ENCODE data around the gene MERTK. TPM values are rescaled to one million over a fixed set of nuclear protein-coding genes. Genes with fewer than 3 reads are reported as not detected.
"Not testable (repeated sequence)": the region's sequence is repeated elsewhere in the genome, so short reads cannot be mapped to it uniquely, and the experiment has no call there.

Gene MERTK
- total RNA-seq, 1 donor = 2.4 TPM

DNA sequence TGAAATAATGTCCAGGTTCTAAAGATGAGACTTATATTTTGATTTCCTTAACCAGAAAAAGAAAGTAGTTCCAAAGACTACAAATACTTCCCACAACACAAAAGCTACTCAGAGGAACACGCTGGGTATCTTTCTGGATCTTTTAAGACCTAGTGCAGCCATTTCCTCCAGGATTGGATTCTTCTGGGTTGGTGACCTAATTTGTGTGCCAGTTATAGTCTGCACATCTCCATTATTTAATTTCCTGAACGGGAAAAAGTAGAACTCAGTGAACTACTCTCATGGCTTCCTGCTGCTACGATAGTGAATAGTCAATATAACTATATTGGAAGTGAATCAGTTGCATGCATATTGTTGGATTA lies 158.2 kb downstream of the MERTK start:
- peak overlapping the region; percentile 88 for H3K4me3 ChIP-seq (ENCODE audit: low read depth, low read length)
- no peak for DNase-seq (ENCODE audit: low read depth)
- TF ChIP-seq, protein P1, sequence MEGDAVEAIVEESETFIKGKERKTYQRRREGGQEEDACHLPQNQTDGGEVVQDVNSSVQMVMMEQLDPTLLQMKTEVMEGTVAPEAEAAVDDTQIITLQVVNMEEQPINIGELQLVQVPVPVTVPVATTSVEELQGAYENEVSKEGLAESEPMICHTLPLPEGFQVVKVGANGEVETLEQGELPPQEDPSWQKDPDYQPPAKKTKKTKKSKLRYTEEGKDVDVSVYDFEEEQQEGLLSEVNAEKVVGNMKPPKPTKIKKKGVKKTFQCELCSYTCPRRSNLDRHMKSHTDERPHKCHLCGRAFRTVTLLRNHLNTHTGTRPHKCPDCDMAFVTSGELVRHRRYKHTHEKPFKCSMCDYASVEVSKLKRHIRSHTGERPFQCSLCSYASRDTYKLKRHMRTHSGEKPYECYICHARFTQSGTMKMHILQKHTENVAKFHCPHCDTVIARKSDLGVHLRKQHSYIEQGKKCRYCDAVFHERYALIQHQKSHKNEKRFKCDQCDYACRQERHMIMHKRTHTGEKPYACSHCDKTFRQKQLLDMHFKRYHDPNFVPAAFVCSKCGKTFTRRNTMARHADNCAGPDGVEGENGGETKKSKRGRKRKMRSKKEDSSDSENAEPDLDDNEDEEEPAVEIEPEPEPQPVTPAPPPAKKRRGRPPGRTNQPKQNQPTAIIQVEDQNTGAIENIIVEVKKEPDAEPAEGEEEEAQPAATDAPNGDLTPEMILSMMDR (IDR thresholded peaks at IDR 0.05; ENCODE audit: insufficient read depth, low read length) = no peak

DNA sequence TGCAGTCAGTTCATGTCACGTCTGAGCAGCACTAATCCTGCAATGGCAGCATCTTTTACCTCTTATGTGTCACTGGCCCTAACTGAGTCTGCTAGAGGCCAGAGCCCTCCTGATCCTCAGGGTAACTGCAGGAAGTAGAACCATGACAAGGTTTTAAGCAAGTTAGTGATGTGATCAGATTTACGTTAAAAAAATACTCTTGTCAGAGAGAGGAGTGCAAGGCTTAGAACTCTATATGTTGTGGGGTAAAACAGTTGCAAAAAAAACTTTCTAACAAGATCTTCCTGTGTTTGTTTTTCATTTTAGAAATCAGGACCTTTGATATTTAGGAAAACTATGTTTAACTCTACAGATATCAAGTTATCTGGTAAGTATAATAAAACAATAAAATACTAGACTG lies 161.3 kb downstream of the MERTK start:
- no peak overlapping the region for H3K4me3 ChIP-seq (ENCODE audit: low read depth, low read length)
- TF ChIP-seq, protein P1 (IDR thresholded peaks at IDR 0.05; ENCODE audit: insufficient read depth, low read length) = no peak
- no peak for DNase-seq (ENCODE audit: low read depth)

DNA sequence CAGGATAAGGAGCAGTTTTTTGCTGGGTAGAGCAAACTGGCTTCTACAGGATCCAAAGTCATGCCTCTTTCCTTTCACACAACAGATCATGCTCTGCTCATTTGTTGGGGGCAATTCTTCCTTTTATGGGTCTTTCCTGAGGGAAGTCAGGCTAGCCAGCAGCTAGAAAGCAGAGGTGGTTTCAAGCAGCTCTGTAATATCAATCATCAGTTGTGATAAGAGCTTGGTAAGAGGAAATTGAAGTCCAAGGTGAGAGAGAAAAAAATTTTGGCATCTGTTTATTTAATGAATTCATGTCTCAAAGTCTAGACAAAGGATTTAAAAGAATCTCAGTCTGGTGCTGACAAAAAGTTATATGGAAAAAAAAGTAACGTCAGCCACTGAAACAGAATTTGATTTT lies 162.9 kb downstream of the MERTK start:
- no peak for DNase-seq (ENCODE audit: low read depth)
- TF ChIP-seq, protein P1 (IDR thresholded peaks at IDR 0.05; ENCODE audit: insufficient read depth, low read length) = no peak
- no peak overlapping the region for H3K4me3 ChIP-seq (ENCODE audit: low read depth, low read length)

DNA sequence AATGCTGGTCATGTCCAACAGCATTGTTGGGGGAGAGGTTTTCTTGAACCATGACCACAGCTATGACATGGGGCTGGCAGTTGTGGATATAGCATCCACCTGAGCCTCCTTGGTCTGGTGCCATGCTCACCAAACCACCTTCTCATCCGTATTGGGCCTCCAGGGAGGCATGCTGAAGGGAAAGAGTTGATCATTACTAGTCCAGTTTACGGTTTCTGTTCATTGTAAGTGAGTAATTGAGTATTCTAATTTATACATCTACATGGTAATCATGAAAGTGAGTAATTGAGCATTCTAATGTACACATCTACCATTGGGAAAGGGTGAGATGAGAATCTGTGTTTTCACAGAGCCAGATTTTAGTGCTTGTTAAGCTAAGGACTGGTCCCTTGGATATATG lies 163.4 kb downstream of the MERTK start:
- no peak overlapping the region for H3K4me3 ChIP-seq (ENCODE audit: low read depth, low read length)
- TF ChIP-seq, protein P1 (IDR thresholded peaks at IDR 0.05; ENCODE audit: insufficient read depth, low read length) = no peak
- no peak for DNase-seq (ENCODE audit: low read depth)

DNA sequence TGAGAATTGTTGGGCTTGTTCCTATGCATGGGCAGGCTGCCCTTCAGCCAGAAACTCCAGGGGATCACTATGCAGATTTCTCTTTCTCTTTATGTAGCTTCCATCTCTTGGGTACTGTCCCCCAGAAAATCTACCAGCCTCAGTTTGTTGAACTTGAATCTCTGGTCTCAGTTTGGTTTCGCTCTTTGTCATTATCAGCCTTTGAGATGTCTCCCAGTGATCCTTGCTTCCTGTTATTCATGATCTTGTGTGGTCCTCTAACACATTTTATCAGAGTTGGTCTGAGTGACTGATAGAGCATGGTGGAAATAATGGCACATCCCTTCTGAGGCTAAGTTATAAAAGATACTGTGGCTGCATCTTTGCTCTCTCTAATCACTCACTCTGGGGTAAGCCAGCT lies 164.5 kb downstream of the MERTK start:
- no peak for DNase-seq (ENCODE audit: low read depth)
- TF ChIP-seq, protein P1 (IDR thresholded peaks at IDR 0.05; ENCODE audit: insufficient read depth, low read length) = no peak
- H3K4me3 ChIP-seq (ENCODE audit: low read depth, low read length) = no peak overlapping the region

DNA sequence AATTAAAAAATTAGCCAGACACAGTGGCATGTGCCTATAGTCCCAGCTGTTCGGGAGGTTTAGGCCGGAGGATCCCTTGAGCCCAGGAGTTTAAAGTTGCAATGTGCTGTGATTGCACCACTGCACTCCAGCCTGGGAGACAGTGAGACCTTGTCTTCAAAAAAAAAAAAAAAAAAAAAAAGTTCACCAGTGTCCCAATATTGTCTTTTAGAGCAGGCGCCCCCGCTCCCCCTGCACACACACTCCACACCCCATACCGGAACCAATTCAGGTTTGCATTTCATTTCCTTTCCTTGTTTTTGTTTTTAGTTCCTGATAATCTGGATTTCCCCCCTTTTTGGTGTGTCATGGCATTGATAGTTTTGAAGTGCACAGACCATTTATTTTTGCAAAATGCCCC lies 167.1 kb downstream of the MERTK start:
- TF ChIP-seq, protein P1 (IDR thresholded peaks at IDR 0.05; ENCODE audit: insufficient read depth, low read length) = no peak
- H3K4me3 ChIP-seq (ENCODE audit: low read depth, low read length) = no peak overlapping the region
- DNase-seq (ENCODE audit: low read depth) = no peak

DNA sequence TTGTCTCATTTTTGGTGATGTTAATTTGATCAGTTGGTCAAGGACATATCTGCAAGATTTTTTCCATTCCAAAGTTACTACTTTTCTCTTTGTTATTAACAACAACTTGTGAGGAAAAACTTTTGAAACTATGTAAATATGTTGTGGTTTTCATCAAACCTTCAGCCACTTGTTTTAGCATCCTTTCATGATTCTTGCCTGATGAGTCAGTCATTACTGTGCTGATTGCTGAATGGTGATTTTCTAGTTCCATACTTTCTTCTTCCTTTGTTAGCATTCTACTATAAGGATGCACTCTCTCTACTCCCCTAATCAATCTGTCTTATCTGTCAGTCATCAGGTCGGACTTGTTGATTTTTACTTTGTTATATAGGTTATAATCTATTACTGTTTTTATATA lies 167.6 kb downstream of the MERTK start:
- peak; percentile 62 for DNase-seq (ENCODE audit: low read depth)
- TF ChIP-seq, protein P1 (IDR thresholded peaks at IDR 0.05; ENCODE audit: insufficient read depth, low read length) = no peak
- H3K4me3 ChIP-seq (ENCODE audit: low read depth, low read length) = no peak overlapping the region

DNA sequence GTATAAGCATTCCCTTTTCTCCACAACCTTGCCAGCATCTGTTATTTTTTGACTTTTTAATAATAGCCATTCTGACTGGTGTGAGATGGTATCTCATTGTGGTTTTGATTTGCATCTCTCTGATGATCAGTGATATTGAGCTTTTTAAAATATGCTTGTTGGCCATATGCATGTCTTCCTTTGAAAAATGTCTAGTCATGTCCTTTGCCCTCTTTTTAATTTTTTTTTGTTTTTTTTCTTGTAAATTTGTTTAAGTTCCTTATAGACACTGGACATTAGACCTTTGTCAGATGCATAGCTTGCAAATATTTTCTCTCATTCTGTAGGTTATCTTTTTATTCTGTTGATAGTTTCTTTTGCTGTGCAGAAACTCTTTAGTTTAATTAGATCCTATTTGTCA lies 171.4 kb downstream of the MERTK start:
- not testable (repeated sequence) for H3K4me3 ChIP-seq (ENCODE audit: low read depth, low read length); DNase-seq (ENCODE audit: low read depth)

Measured in fibroblast of the aortic adventitia (primary cell).